Heart left ventricle (tissue), 16 donors: Measurements from ENCODE around the gene CENPM. TPM values are rescaled to one million over a fixed set of nuclear protein-coding genes. Genes with fewer than 3 reads are reported as not detected.

Source experiments
- ATAC-seq, 4 donors: fragments of 200-7000 bp; cut with Tn5 transposase; one replicate each; pipeline ENCODE4 v1.9.1; 2020 to 2022; ENCODE audit warnings: moderate library complexity in 4 of 4, mild to moderate bottlenecking in 3 of 4, moderate number of reproducible peaks in 1 of 4
- DNase-seq, 5 donors: peaks; one replicate each; pipeline ENCODE4 v3.0.0-alpha.2; 2020
- H3K27ac ChIP-seq, 12 donors: fragments of 200-600 bp; sonication (generic) in 4 of 12; one replicate each; pipeline versions ENCODE4 v1.5.0 to v1.8.0; 2016 to 2022; ENCODE audit warnings: mild to moderate bottlenecking in 2 of 12
- H3K27me3 ChIP-seq, 9 donors: fragments of 200-600 bp; sonication (generic) in 2 of 9; one replicate each; pipeline versions ENCODE4 v1.5.1 to v1.8.0; 2016 to 2022; ENCODE audit warnings: mild to moderate bottlenecking in 3 of 9
- H3K36me3 ChIP-seq, 9 donors: fragments of 200-600 bp; sonication (generic) in 2 of 9; one replicate each; pipeline versions ENCODE4 v1.5.0 to v1.8.0; 2018 to 2022; ENCODE audit warnings: mild to moderate bottlenecking in 2 of 9
- H3K4me1 ChIP-seq, 12 donors: fragments of 200-600 bp; sonication (generic) in 4 of 12; one replicate each; pipeline versions ENCODE4 v1.5.0 to v1.8.0; 2016 to 2022; ENCODE audit warnings: mild to moderate bottlenecking in 3 of 12
- H3K4me3 ChIP-seq, 12 donors: fragments of 200-600 bp; sonication (generic) in 4 of 12; one replicate each; pipeline versions ENCODE4 v1.5.0 to v1.8.0; 2017 to 2022; ENCODE audit warnings: mild to moderate bottlenecking in 9 of 12, moderate library complexity in 4 of 12
- H3K9me3 ChIP-seq, 12 donors: fragments of 200-600 bp; sonication (generic) in 4 of 12; one replicate each; pipeline versions ENCODE4 v1.5.0 to v1.8.0; 2016 to 2022; ENCODE audit warnings: mild to moderate bottlenecking in 1 of 12
- CTCF ChIP-seq, 12 donors: fragments of 200-600 bp; sonication (generic) in 4 of 12; IDR thresholded peaks; one replicate each; pipeline versions ENCODE4 v1.5.0 to v1.8.0; 2018 to 2022; ENCODE audit warnings: antibody characterized with exemption in 12 of 12, mild to moderate bottlenecking in 5 of 12
- POLR2A ChIP-seq, 2 donors: fragments of 450-650 bp; IDR thresholded peaks; one replicate each; pipeline ENCODE4 v1.6.1; 2017; ENCODE audit warnings: antibody characterized with exemption in 2 of 2, mild to moderate bottlenecking in 2 of 2, moderate library complexity in 2 of 2
- WGBS, 4 donors: extraction: QIAGEN DNeasy Blood & Tissue Kit in 2 of 4; methylation state at CpG; one replicate each; pipeline versions ENCODE4 v1.1.5 to v1.1.7; 2013 to 2018; 5-methylcytosine and 5-hydroxymethylcytosine counted together
- intact Hi-C, 10 donors: fragments of 100-400 bp; cut with DNase I; formaldehyde crosslinking; loops; one replicate each; pipeline versions ENCODE4 v1.11.1 to v1.14.2; 2022
- polyA plus RNA-seq, 2 donors: library from polyadenylated mRNA; stranded (reverse); fragments of 200-250 nt; gene quantifications; one replicate each; pipeline ENCODE4 v1.2.3, GENCODE V29; 2013
- total RNA-seq, 9 donors: library from RNA; depleted of rRNA in 2 of 9; stranded (reverse); fragments of >200 nt in 2 of 9; fragmentation: NEBNext Ultra II Directional in 3 of 9; extraction: Animal tissue kit (Norgen Biotek cat#: 25700) in 3 of 9; gene quantifications; one replicate each; pipeline versions ENCODE4 v1.1.0 to v1.2.4, GENCODE V29; 2016 to 2023
- donor health status: ischemic (EF 13 %, LVEDD 7.1; RV severe dilation, severe dysfunction).
- donor health status: healthy with polysubstance abuse.
- donor health status: DM: no; HTN: yes; CAD: no.
- donor health status: DM: no; HTN: no; CAD: no.
- donor health status: ischemic (EF 25% LVEDD 6.9; RV normal size, moderate dysfunction).
- donor health status: ischemic (EF 25% LVEDD 5.7; RV mildly dilated, moderate dysfunction).
- donor health status: healthy.
- donor health status: DM: yes; HTN: yes; CAD: no.
- donor health status: ischemic (EF 35%, LVEDD 5.7; RV mildly dilated, moderate dysfunction).
- donor health status: nonischemic (EF 11% LVEDD 7.7; RV severe dilation, severe dysfunction).
- donor health status: DM: yes; HTN: yes; CAD: no.
- donor health status: PGD.
- donor health status: ischemic (EF 29% LVEDD 5.4; RV normal size, mild dysfunction).
- donor health status: nonischemic (EF 23%, LVEDD 6.1; RV moderate dilation, normal function).

CENPM gene
- total and polyA plus RNA-seq, 11 donors = 0.21 to 6.9 (median 0.52) TPM; not detected in 4

- intact Hi-C loops = no loop called here
- DNase-seq = peak; percentile 46 to 85 (median 65)
- Histone ChIP-seq H3K36me3 (no peaks in the 10 kb centered on the region), H3K27me3 (peaks cover 0 to 22% (median 10%) of the 10 kb centered on the region in 9 donors), H3K4me3 (peak overlapping the region in 11 of 12 donors; percentile 7 to 57 (median 38)), H3K9me3 (no peaks in the 10 kb centered on the region), H3K4me1 (peaks cover 0 to 12% (median 2%) of the 10 kb centered on the region in 12 donors), H3K27ac (peak overlapping the region in 1 of 12 donors; percentile 5)
- WGBS, 4 donors = 7 to 18% (median 8%) methylated on average over 21 to 45 of the region's 48 CpGs
- TF ChIP-seq POLR2A (IDR thresholded peaks at IDR 0.05) (no peak), CTCF (IDR thresholded peaks at IDR 0.05) (peak; percentile 43 to 78 (median 60))
- peak in 3 of 4 donors; percentile 61 to 78 (median 67) for ATAC-seq
Measured at GRCh38 chr22:41925783-41926460, 21.0 kb downstream of the CENPM start.

GRCh38 chr22:41923595-41924276 lies 23.2 kb downstream of the CENPM start:
- Histone ChIP-seq H3K4me3 (no peak overlapping the region), H3K9me3 (no peaks in the 10 kb centered on the region), H3K36me3 (no peaks in the 10 kb centered on the region), H3K4me1 (peaks cover 0 to 31% (median 13%) of the 10 kb centered on the region in 12 donors), H3K27me3 (peaks cover 0 to 23% (median 10%) of the 10 kb centered on the region in 9 donors), H3K27ac (no peak overlapping the region)
- WGBS, 4 donors = 93 to 95% (median 95%) methylated on average over 13 to 14 of the region's 14 CpGs
- ATAC-seq = no peak
- intact Hi-C loops = no loop called here
- DNase-seq = no peak
- no peak for TF ChIP-seq POLR2A (IDR thresholded peaks at IDR 0.05)
- TF ChIP-seq CTCF (IDR thresholded peaks at IDR 0.05) = no peak

GRCh38 chr22:41922940-41923594 lies 23.9 kb downstream of the CENPM start:
- WGBS, 4 donors = 95 to 96% (median 96%) methylated on average over 4 of the region's 4 CpGs
- intact Hi-C loops = no loop called here

More at GRCh38 chr22:41922940-41923594, 23.9 kb downstream of the CENPM start:
- no peaks in the 10 kb centered on the region for H3K9me3 ChIP-seq
- TF ChIP-seq CTCF (IDR thresholded peaks at IDR 0.05) (no peak), POLR2A (IDR thresholded peaks at IDR 0.05) (no peak)
- H3K27ac ChIP-seq = no peak overlapping the region
- no peaks in the 10 kb centered on the region for H3K36me3 ChIP-seq
- no peak for ATAC-seq
- H3K4me1 ChIP-seq = peaks cover 0 to 37% (median 14%) of the 10 kb centered on the region in 12 donors
- DNase-seq = no peak
- H3K4me3 ChIP-seq = no peak overlapping the region
- peaks cover 0 to 27% (median 10%) of the 10 kb centered on the region in 9 donors for H3K27me3 ChIP-seq
